IMR-90 (cell line): ENCODE results near the gene NUFIP1. TPM values are rescaled to one million over a fixed set of nuclear protein-coding genes. Genes with fewer than 3 reads are reported as not detected.

Experiments
- ATAC-seq: fragments of 200-7000 bp; cut with Tn5 transposase; 2 replicates; pipeline ENCODE4 v1.9.1; 2020; ENCODE audit warnings: low read depth, mild to moderate bottlenecking, moderate library complexity
- BruUV-seq: library from RNA; stranded (reverse); fragments of 400-500 nt; replicated peaks from 2 replicates; lab custom pipeline; 2021; lab: Mats Ljungman, UMichigan
- CTCF ChIA-PET: fragments of 300-600 bp; formaldehyde crosslinking; extraction: SDS; loops from one replicate; lab custom pipeline; 2021; ENCODE audit warnings: antibody characterized with exemption; lab: Yijun Ruan, JAX
- POLR2A ChIA-PET: fragments of 300-600 bp; sonication (Branson Sonifier 250); formaldehyde crosslinking; loops from one replicate; lab custom pipeline; 2022; ENCODE audit warnings: antibody characterized with exemption; ENCODE audit not compliant: unreplicated experiment; lab: Charles Lee
- DNase-seq: peaks from one replicate; pipeline ENCODE4 v3.0.0; 2013
- H2AFZ ChIP-seq: replicated peaks from 2 replicates; pipeline ENCODE3; 2013; ENCODE audit warnings: low read length, mild to moderate bottlenecking; ENCODE audit not compliant: poor library complexity
- H2AK5ac ChIP-seq: 2 replicates; pipeline ENCODE4 v1.6.1; 2013; ENCODE audit warnings: low read depth, low read length, inconsistent platforms
- H2AK9ac ChIP-seq: replicated peaks from 2 replicates; pipeline ENCODE3; 2013; ENCODE audit warnings: mild to moderate bottlenecking, low read depth, low read length, moderate library complexity; ENCODE audit not compliant: poor library complexity
- H2BK120ac ChIP-seq: 2 replicates; pipeline ENCODE4 v1.6.1; 2013; ENCODE audit warnings: low read depth, low read length, inconsistent platforms
- H2BK15ac ChIP-seq: 3 replicates; pipeline ENCODE4 v1.6.1; 2013; ENCODE audit warnings: low read depth, low read length, inconsistent platforms
- H2BK20ac ChIP-seq: 2 replicates; pipeline ENCODE4 v1.6.1; 2013; ENCODE audit warnings: low read depth, mild to moderate bottlenecking, inconsistent platforms, low read length, moderate library complexity
- H2BK5ac ChIP-seq: 2 replicates; pipeline ENCODE4 v1.6.1; 2013; ENCODE audit warnings: mild to moderate bottlenecking, low read depth, low read length, inconsistent platforms; ENCODE audit not compliant: poor library complexity, severe bottlenecking
- H3K14ac ChIP-seq: replicated peaks from 2 replicates; pipeline ENCODE4 v1.6.1; 2013; ENCODE audit warnings: low read depth, low read length, inconsistent platforms
- H3K18ac ChIP-seq: 2 replicates; pipeline ENCODE4 v1.6.1; 2013; ENCODE audit warnings: low read depth, low read length, control low read depth
- H3K23ac ChIP-seq: 2 replicates; pipeline ENCODE4 v1.6.1; 2013; ENCODE audit warnings: low read depth, low read length, inconsistent platforms
- H3K27ac ChIP-seq: 2 replicates; pipeline ENCODE4 v1.5.1; 2013; ENCODE audit warnings: mild to moderate bottlenecking, control low read depth, low read length; ENCODE audit not compliant: insufficient read depth
- H3K27me3 ChIP-seq: 2 replicates; pipeline ENCODE4 v1.6.1; 2013; ENCODE audit warnings: low read length; ENCODE audit not compliant: control insufficient read depth, insufficient read depth
- H3K36me3 ChIP-seq: 2 replicates; pipeline ENCODE4 v1.6.1; 2013; ENCODE audit warnings: low read length, mixed read lengths; ENCODE audit not compliant: control insufficient read depth, insufficient read depth
- H3K4ac ChIP-seq: 2 replicates; pipeline ENCODE4 v1.6.1; 2013; ENCODE audit warnings: low read depth, low read length, inconsistent platforms
- H3K4me1 ChIP-seq: 2 replicates; pipeline ENCODE4 v1.6.1; 2013; ENCODE audit warnings: low read length, mixed read lengths; ENCODE audit not compliant: control insufficient read depth, insufficient read depth
- H3K4me2 ChIP-seq: 2 replicates; pipeline ENCODE4 v1.6.1; 2013; ENCODE audit warnings: low read depth, mild to moderate bottlenecking, control low read depth, low read length, moderate library complexity
- H3K4me3 ChIP-seq: 2 replicates; pipeline ENCODE4 v1.5.1; 2013; ENCODE audit warnings: low read depth, mild to moderate bottlenecking, control low read depth, low read length, moderate library complexity; ENCODE audit not compliant: insufficient read depth
- H3K56ac ChIP-seq: 2 replicates; pipeline ENCODE4 v1.6.1; 2013; ENCODE audit warnings: low read length, inconsistent platforms; ENCODE audit not compliant: insufficient read depth; ENCODE audit errors: extremely low read depth
- H3K79me1 ChIP-seq, 2 experiments: 2 replicates each; pipeline ENCODE4 v1.6.1; 2013; ENCODE audit warnings: low read length in 2 of 2, inconsistent platforms in 1 of 2, low read depth in 1 of 2
- H3K9ac ChIP-seq: 2 replicates; pipeline ENCODE4 v1.6.1; 2013; ENCODE audit warnings: low read depth, low read length, control low read depth
- H3K9me1 ChIP-seq: 2 replicates; pipeline ENCODE4 v1.6.1; 2013; ENCODE audit warnings: low read length, inconsistent platforms; ENCODE audit not compliant: insufficient read depth
- H3K9me3 ChIP-seq: 2 replicates; pipeline ENCODE4 v1.6.1; 2013; ENCODE audit warnings: low read length; ENCODE audit not compliant: control insufficient read depth, insufficient read depth
- H4K20me1 ChIP-seq: 2 replicates; pipeline ENCODE4 v1.6.1; 2013; ENCODE audit warnings: low read length, inconsistent platforms; ENCODE audit not compliant: insufficient read depth
- H4K5ac ChIP-seq: 2 replicates; pipeline ENCODE4 v1.6.1; 2013; ENCODE audit warnings: mild to moderate bottlenecking, low read depth, low read length, control low read depth
- H4K8ac ChIP-seq, 2 experiments: 2 replicates each; pipeline ENCODE4 v1.6.1; 2013; ENCODE audit warnings: low read depth in 2 of 2, low read length in 2 of 2, control low read depth in 1 of 2, inconsistent platforms in 1 of 2
- H4K91ac ChIP-seq: 2 replicates; pipeline ENCODE4 v1.6.1; 2013; ENCODE audit warnings: low read depth, low read length, inconsistent platforms; ENCODE audit not compliant: insufficient read depth
- BHLHE40 ChIP-seq: fragments of 150-350 bp; IDR thresholded peaks from 2 replicates; pipeline ENCODE4 v1.6.1; 2016; ENCODE audit warnings: mild to moderate bottlenecking, low read depth, low read length
- CEBPB ChIP-seq: IDR thresholded peaks from 2 replicates; pipeline ENCODE4 v1.6.1; 2012; ENCODE audit warnings: low read depth, low read length, improper control_type of control experiment
- CHD1 ChIP-seq: IDR thresholded peaks from 2 replicates; pipeline ENCODE4 v1.6.1; 2012; ENCODE audit warnings: low read depth, low read length, improper control_type of control experiment
- FOS ChIP-seq: fragments of 150-350 bp; IDR thresholded peaks from 2 replicates; pipeline ENCODE4 v1.6.1; 2016; ENCODE audit warnings: low read depth, low read length
- MAFK ChIP-seq: IDR thresholded peaks from 2 replicates; pipeline ENCODE4 v1.6.1; 2012; ENCODE audit warnings: low read depth, low read length, improper control_type of control experiment
- MAZ ChIP-seq: IDR thresholded peaks from 2 replicates; pipeline ENCODE4 v1.6.1; 2012; ENCODE audit warnings: low read depth, mild to moderate bottlenecking, low read length, improper control_type of control experiment, moderate library complexity, borderline replicate concordance
- MXI1 ChIP-seq: IDR thresholded peaks from 2 replicates; pipeline ENCODE4 v1.6.1; 2012; ENCODE audit warnings: low read depth, mild to moderate bottlenecking, low read length, moderate library complexity, borderline replicate concordance
- NFE2L2 ChIP-seq: fragments of 150-350 bp; IDR thresholded peaks from 2 replicates; pipeline ENCODE4 v1.6.1; 2016; ENCODE audit warnings: low read depth, mild to moderate bottlenecking, low read length
- POLR2A ChIP-seq: IDR thresholded peaks from 2 replicates; pipeline ENCODE4 v1.6.1; 2012; ENCODE audit warnings: mild to moderate bottlenecking, low read depth, low read length
- RAD21 ChIP-seq: IDR thresholded peaks from 2 replicates; pipeline ENCODE4 v1.6.1; 2012; ENCODE audit warnings: low read length, improper control_type of control experiment
- RCOR1 ChIP-seq: IDR thresholded peaks from 2 replicates; pipeline ENCODE4 v1.6.1; 2012; ENCODE audit warnings: mild to moderate bottlenecking, low read length, improper control_type of control experiment; ENCODE audit not compliant: insufficient replicate concordance
- RFX5 ChIP-seq: IDR thresholded peaks from 2 replicates; pipeline ENCODE4 v1.8.0; 2012; ENCODE audit warnings: low read depth, mild to moderate bottlenecking, low read length, moderate library complexity
- SMC3 ChIP-seq: fragments of 150-350 bp; IDR thresholded peaks from 2 replicates; pipeline ENCODE4 v1.6.1; 2016; ENCODE audit warnings: low read depth, mild to moderate bottlenecking, antibody characterized with exemption, low read length, moderate library complexity
- WGBS, 2 experiments: methylation state at CpG; one replicate each; pipeline versions ENCODE4 v1.1.5 to v1.1.7; 2013; ENCODE audit warnings: missing lambda C conversion rate in 2 of 2; ENCODE audit not compliant: insufficient read length in 1 of 2; ENCODE audit errors: extremely low coverage in 2 of 2; 5-methylcytosine and 5-hydroxymethylcytosine counted together
- dilution Hi-C: fragments of 300-500 bp; cut with HindIII; formaldehyde crosslinking; loops from one replicate; pipeline ENCODE4 v1.14.3; 2018; ENCODE audit warnings: low sequenced_read_pairs; ENCODE audit not compliant: unreplicated experiment
- in situ Hi-C: fragments of 300-500 bp; cut with MboI; formaldehyde crosslinking; loops from 3 replicates; pipeline ENCODE4 v1.14.3; 2019; ENCODE audit warnings: low sequenced_read_pairs, inconsistent platforms, mixed read lengths
- intact Hi-C: fragments of 100-400 bp; cut with micrococcal nuclease; formaldehyde crosslinking; loops from 2 replicates; pipeline ENCODE4 v1.10.0; 2022
- polyA plus RNA-seq, 3 experiments: library from polyadenylated mRNA; depleted of rRNA; stranded (reverse); fragments of >200 nt; gene quantifications; 2 replicates each; pipeline ENCODE4 v1.2.3, GENCODE V29; 2012; ENCODE audit warnings: low replicate concordance in 1 of 3
- total RNA-seq: library from RNA; depleted of rRNA; stranded (reverse); fragments of >200 nt; gene quantifications from 2 replicates; pipeline ENCODE4 v1.2.3, GENCODE V29; 2012
- TF ChIP-seq, protein P1 (sequence below): fragments of 150-350 bp; IDR thresholded peaks from 2 replicates; pipeline ENCODE4 v1.6.1; 2017; ENCODE audit warnings: mild to moderate bottlenecking, antibody characterized with exemption, low read length, low read depth
- TF ChIP-seq, protein P2 (sequence below): conservative IDR thresholded peaks from 2 replicates; pipeline ENCODE4 v1.5.1; 2012; ENCODE audit warnings: mild to moderate bottlenecking, low read depth, low read length, improper control_type of control experiment
- TF ChIP-seq, protein P3 (sequence below): fragments of 150-350 bp; IDR thresholded peaks from 2 replicates; pipeline ENCODE4 v1.6.1; 2016; ENCODE audit warnings: low read depth, mild to moderate bottlenecking, low read length, moderate library complexity, borderline replicate concordance

The NUFIP1 gene
- total and polyA plus RNA-seq, 2 of the 4 experiments (the other 2 are of a cell fraction): 1.4 to 2.3 TPM

DNA sequence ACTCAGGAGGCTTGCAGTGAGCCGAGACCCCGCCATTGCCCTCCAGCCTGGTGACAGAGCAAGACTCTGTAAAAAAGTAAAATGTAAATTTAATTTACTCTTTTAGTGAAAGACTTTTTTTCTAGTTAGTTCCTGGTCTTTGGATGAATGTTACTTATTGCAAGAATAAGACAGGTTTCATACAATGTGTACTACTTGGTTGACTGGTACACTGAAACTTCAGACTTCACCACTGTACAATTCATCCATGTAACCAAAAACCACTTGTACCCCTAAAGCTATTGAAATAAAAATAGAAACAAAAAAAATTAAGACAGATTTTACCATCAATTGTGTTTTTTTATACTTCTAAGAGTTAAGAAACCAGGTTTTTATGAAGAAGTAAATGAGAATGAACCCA lies 35.6 kb upstream of the NUFIP1 start:
- Histone ChIP-seq H2AK9ac (no peak overlapping the region), H3K27me3 (no peaks in the 10 kb centered on the region), H2BK5ac (no peak overlapping the region), H3K18ac (no peak overlapping the region), H2AK5ac (no peak overlapping the region), H2AFZ (no peak overlapping the region), H3K9ac (no peak overlapping the region), H3K9me3 (no peaks in the 10 kb centered on the region), H3K79me1 (peaks cover 0 to 4% of the 10 kb centered on the region in 2 experiments; a peak in 2 of 4 replicates), H3K4ac (no peak overlapping the region), H4K5ac (no peak overlapping the region), H2BK20ac (no peak overlapping the region), H3K23ac (no peak overlapping the region), H3K4me2 (no peak overlapping the region), H3K4me3 (no peak overlapping the region), H3K4me1 (peaks cover 6% of the 10 kb centered on the region), H2BK120ac (no peak overlapping the region; the same call in 1 of the 2 replicates), H3K9me1 (peaks cover 4% of the 10 kb centered on the region; the same call in 1 of the 2 replicates), H3K56ac (no peak overlapping the region), H3K27ac (no peak overlapping the region), H4K91ac (no peak overlapping the region), H4K8ac (no peak overlapping the region; a peak in 1 of 4 replicates), H4K20me1 (no peaks in the 10 kb centered on the region; the same call in 1 of the 2 replicates), H2BK15ac (peak overlapping the region; percentile 24; the same call in 1 of the 3 replicates), H3K36me3 (peaks cover 11% of the 10 kb centered on the region), H3K14ac (no peak overlapping the region)
- BruUV-seq: no TSS peak
- no peak for ATAC-seq
- ChIA-PET POLR2A (no interaction called here), CTCF (no interaction called here)
- no CpG with 5 or more reads among the region's 2 CpGs for WGBS, 2 experiments
- intact Hi-C loops (no loop called here), in situ Hi-C loops (no loop called here), dilution Hi-C loops (no loop called here)
- no peak for DNase-seq
- TF ChIP-seq CHD1 (no peak), MAFK (no peak), POLR2A (no peak), RAD21 (no peak), FOS (no peak), RFX5 (no peak), MAZ (no peak), CEBPB (no peak), RCOR1 (no peak), NFE2L2 (no peak), BHLHE40 (no peak), MXI1 (no peak), SMC3 (no peak)
- TF ChIP-seq, protein P1, sequence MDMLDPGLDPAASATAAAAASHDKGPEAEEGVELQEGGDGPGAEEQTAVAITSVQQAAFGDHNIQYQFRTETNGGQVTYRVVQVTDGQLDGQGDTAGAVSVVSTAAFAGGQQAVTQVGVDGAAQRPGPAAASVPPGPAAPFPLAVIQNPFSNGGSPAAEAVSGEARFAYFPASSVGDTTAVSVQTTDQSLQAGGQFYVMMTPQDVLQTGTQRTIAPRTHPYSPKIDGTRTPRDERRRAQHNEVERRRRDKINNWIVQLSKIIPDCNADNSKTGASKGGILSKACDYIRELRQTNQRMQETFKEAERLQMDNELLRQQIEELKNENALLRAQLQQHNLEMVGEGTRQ: no peak
- TF ChIP-seq, protein P2, sequence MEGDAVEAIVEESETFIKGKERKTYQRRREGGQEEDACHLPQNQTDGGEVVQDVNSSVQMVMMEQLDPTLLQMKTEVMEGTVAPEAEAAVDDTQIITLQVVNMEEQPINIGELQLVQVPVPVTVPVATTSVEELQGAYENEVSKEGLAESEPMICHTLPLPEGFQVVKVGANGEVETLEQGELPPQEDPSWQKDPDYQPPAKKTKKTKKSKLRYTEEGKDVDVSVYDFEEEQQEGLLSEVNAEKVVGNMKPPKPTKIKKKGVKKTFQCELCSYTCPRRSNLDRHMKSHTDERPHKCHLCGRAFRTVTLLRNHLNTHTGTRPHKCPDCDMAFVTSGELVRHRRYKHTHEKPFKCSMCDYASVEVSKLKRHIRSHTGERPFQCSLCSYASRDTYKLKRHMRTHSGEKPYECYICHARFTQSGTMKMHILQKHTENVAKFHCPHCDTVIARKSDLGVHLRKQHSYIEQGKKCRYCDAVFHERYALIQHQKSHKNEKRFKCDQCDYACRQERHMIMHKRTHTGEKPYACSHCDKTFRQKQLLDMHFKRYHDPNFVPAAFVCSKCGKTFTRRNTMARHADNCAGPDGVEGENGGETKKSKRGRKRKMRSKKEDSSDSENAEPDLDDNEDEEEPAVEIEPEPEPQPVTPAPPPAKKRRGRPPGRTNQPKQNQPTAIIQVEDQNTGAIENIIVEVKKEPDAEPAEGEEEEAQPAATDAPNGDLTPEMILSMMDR: no peak
- TF ChIP-seq, protein P3, sequence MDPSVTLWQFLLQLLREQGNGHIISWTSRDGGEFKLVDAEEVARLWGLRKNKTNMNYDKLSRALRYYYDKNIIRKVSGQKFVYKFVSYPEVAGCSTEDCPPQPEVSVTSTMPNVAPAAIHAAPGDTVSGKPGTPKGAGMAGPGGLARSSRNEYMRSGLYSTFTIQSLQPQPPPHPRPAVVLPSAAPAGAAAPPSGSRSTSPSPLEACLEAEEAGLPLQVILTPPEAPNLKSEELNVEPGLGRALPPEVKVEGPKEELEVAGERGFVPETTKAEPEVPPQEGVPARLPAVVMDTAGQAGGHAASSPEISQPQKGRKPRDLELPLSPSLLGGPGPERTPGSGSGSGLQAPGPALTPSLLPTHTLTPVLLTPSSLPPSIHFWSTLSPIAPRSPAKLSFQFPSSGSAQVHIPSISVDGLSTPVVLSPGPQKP: no peak
